A549 (cell line): ENCODE measurements around the gene IGF2BP1. TPM values are rescaled to one million over a fixed set of nuclear protein-coding genes. Genes with fewer than 3 reads are reported as not detected.
A peak's percentile ranks its signal among the peaks of the same experiment; 100 is the strongest.

Experiments used
- ATAC-seq, 2 experiments: fragments of 200-7000 bp in 1 of 2; fragments of >200 bp in 1 of 2; cut with Nextera tagmentation in 1 of 2; cut with Tn5 transposase in 1 of 2; 3 replicates each; pipeline versions ENCODE4 v1.8.0 to v1.9.1; 2018 to 2020; ENCODE audit warnings: mild to moderate bottlenecking in 1 of 2, moderate library complexity in 1 of 2
- CTCF ChIA-PET: fragments of 300-600 bp; sonication (Branson Sonifier 250); formaldehyde crosslinking; extraction: SDS; loops from one replicate; lab custom pipeline; 2021; ENCODE audit warnings: antibody characterized with exemption, inconsistent platforms; lab: Yijun Ruan, JAX
- POLR2A ChIA-PET: fragments of 350-600 bp; formaldehyde crosslinking; extraction: SDS; loops from one replicate; lab custom pipeline; 2021; ENCODE audit warnings: antibody characterized with exemption, inconsistent platforms; lab: Yijun Ruan, JAX
- DNase-seq, 2 experiments: peaks; one replicate each; pipeline versions ENCODE4 v3.0.0 to v3.0.0-alpha.2; 2011 to 2016; ENCODE audit warnings: low read depth in 1 of 2, low spot score in 1 of 2
- FAIRE-seq: peaks from 2 replicates; lab custom pipeline; 2011; peaks lifted over from hg19 to GRCh38; lab: Jason Lieb, UNC
- H3K27ac ChIP-seq, 2 experiments: fragments of >200 bp; sonication (Bioruptor Twin); formaldehyde crosslinking; 3 replicates each; pipeline ENCODE4 v1.5.1; 2016 to 2017
- H3K4me1 ChIP-seq: fragments of >200 bp; sonication (Bioruptor Twin); formaldehyde crosslinking; 3 replicates; pipeline ENCODE4 v1.6.1; 2016
- H3K4me2 ChIP-seq: fragments of >200 bp; sonication (Bioruptor Twin); formaldehyde crosslinking; 3 replicates; pipeline ENCODE4 v1.6.1; 2016
- H3K4me3 ChIP-seq: fragments of >200 bp; sonication (Bioruptor Twin); formaldehyde crosslinking; 3 replicates; pipeline ENCODE4 v1.5.1; 2016
- H3K9me3 ChIP-seq: fragments of >200 bp; sonication (Bioruptor Twin); formaldehyde crosslinking; 3 replicates; pipeline ENCODE4 v1.6.1; 2016
- BCL3 ChIP-seq: fragments of >200 bp; sonication (Bioruptor Twin); formaldehyde crosslinking; IDR thresholded peaks from 3 replicates; pipeline ENCODE4 v1.6.1; 2016
- CHD4 ChIP-seq: fragments of 200-600 bp; sonication (generic); IDR thresholded peaks from 2 replicates; pipeline ENCODE4 v1.6.1; 2016; ENCODE audit warnings: antibody characterized with exemption, mild to moderate bottlenecking, borderline replicate concordance
- CTCF ChIP-seq: fragments of >200 bp; sonication (Bioruptor Twin); formaldehyde crosslinking; IDR thresholded peaks from 3 replicates; pipeline ENCODE4 v1.5.1; 2016
- E2F6 ChIP-seq: IDR thresholded peaks from 2 replicates; pipeline ENCODE4 v1.6.1; 2012; ENCODE audit warnings: low read depth, borderline replicate concordance
- EHF ChIP-seq: fragments of 250-450 bp; sonication (Bioruptor Pico); IDR thresholded peaks from 2 replicates; pipeline ENCODE4 v1.5.0; 2020; ENCODE audit warnings: mild to moderate bottlenecking
- EHMT2 ChIP-seq: fragments of 200-600 bp; sonication (generic); IDR thresholded peaks from 2 replicates; pipeline ENCODE4 v1.6.1; 2016; ENCODE audit warnings: antibody characterized with exemption, low read depth, mild to moderate bottlenecking, moderate library complexity
- ELK1 ChIP-seq: fragments of 150-350 bp; IDR thresholded peaks from 2 replicates; pipeline ENCODE4 v1.6.1; 2014; ENCODE audit warnings: low read depth, mild to moderate bottlenecking, low read length
- ESRRA ChIP-seq: fragments of 150-350 bp; IDR thresholded peaks from 2 replicates; pipeline ENCODE4 v1.6.1; 2014; ENCODE audit warnings: mild to moderate bottlenecking, low read length, borderline replicate concordance
- FOSB ChIP-seq: fragments of 250-450 bp; sonication (Bioruptor Pico); IDR thresholded peaks from 2 replicates; pipeline ENCODE4 v1.5.0; 2020; ENCODE audit warnings: mild to moderate bottlenecking, moderate library complexity
- FOXS1 ChIP-seq: fragments of 250-450 bp; sonication (Bioruptor Pico); IDR thresholded peaks from 2 replicates; pipeline ENCODE4 v1.5.0; 2020; ENCODE audit warnings: mild to moderate bottlenecking, moderate library complexity
- GATA3 ChIP-seq: IDR thresholded peaks from 2 replicates; pipeline ENCODE4 v1.6.1; 2012; ENCODE audit warnings: borderline replicate concordance
- HEYL ChIP-seq: fragments of 250-450 bp; sonication (Bioruptor Pico); IDR thresholded peaks from 2 replicates; pipeline ENCODE4 v1.8.0; 2021; ENCODE audit warnings: mild to moderate bottlenecking, moderate library complexity
- HMGXB4 ChIP-seq: fragments of 250-450 bp; sonication (Bioruptor Pico); IDR thresholded peaks from 2 replicates; pipeline ENCODE4 v1.5.0; 2021; ENCODE audit warnings: mild to moderate bottlenecking, moderate library complexity, borderline replicate concordance
- HOXA7 ChIP-seq: fragments of 250-450 bp; sonication (Bioruptor Pico); IDR thresholded peaks from 2 replicates; pipeline ENCODE4 v1.5.0; 2020; ENCODE audit warnings: mild to moderate bottlenecking, moderate library complexity
- HOXB13 ChIP-seq: fragments of 250-450 bp; sonication (Bioruptor Pico); IDR thresholded peaks from 2 replicates; pipeline ENCODE4 v1.5.0; 2020; ENCODE audit warnings: low read depth, mild to moderate bottlenecking, moderate library complexity
- JUN ChIP-seq, 2 experiments: fragments of >200 bp; sonication (Bioruptor Twin); formaldehyde crosslinking; IDR thresholded peaks; 2 replicates in 1 of 2; 3 replicates in 1 of 2; pipeline ENCODE4 v1.6.1; 2016 to 2017
- KDM5A ChIP-seq: fragments of 200-600 bp; sonication (generic); IDR thresholded peaks from 2 replicates; pipeline ENCODE4 v1.6.1; 2016; ENCODE audit warnings: antibody characterized with exemption, mild to moderate bottlenecking
- MAFK ChIP-seq: fragments of 450-650 bp; IDR thresholded peaks from 2 replicates; pipeline ENCODE4 v1.6.1; 2014; ENCODE audit not compliant: partially characterized antibody
- MAX ChIP-seq: IDR thresholded peaks from 2 replicates; pipeline ENCODE4 v1.6.1; 2012
- MYC ChIP-seq: IDR thresholded peaks from 2 replicates; pipeline ENCODE4 v1.6.1; 2012; ENCODE audit warnings: mild to moderate bottlenecking, inconsistent platforms, low read length, improper control_type of control experiment, borderline replicate concordance
- NFE2L2 ChIP-seq: fragments of 150-350 bp; conservative IDR thresholded peaks from 2 replicates; pipeline ENCODE4 v1.6.1; 2014; ENCODE audit warnings: low read length
- NR3C1 ChIP-seq: fragments of >200 bp; sonication (Bioruptor Twin); formaldehyde crosslinking; IDR thresholded peaks from 3 replicates; pipeline ENCODE4 v1.6.1; 2017
- POLR2A ChIP-seq: IDR thresholded peaks from 2 replicates; pipeline ENCODE4 v1.6.1; 2012; ENCODE audit warnings: mild to moderate bottlenecking, low read length
- POLR2AphosphoS2 ChIP-seq: conservative IDR thresholded peaks from 2 replicates; pipeline ENCODE4 v1.6.1; 2012; ENCODE audit warnings: low read length, improper control_type of control experiment, inconsistent platforms
- REST ChIP-seq: fragments of 200-600 bp; sonication (generic); IDR thresholded peaks from 2 replicates; pipeline ENCODE4 v1.6.1; 2016; ENCODE audit warnings: antibody characterized with exemption, mild to moderate bottlenecking, moderate library complexity
- RNF2 ChIP-seq: fragments of 200-600 bp; sonication (generic); IDR thresholded peaks from 2 replicates; pipeline ENCODE4 v1.6.1; 2016; ENCODE audit warnings: low read depth, mild to moderate bottlenecking, antibody characterized with exemption, moderate library complexity, borderline replicate concordance
- SMC3 ChIP-seq: fragments of >200 bp; sonication (Bioruptor Twin); formaldehyde crosslinking; IDR thresholded peaks from 3 replicates; pipeline ENCODE4 v1.6.1; 2018; ENCODE audit warnings: inconsistent platforms
- TP53 ChIP-seq: fragments of 250-450 bp; sonication (Bioruptor Pico); IDR thresholded peaks from 2 replicates; pipeline ENCODE4 v1.5.0; 2021; ENCODE audit warnings: mild to moderate bottlenecking, moderate library complexity
- WGBS: methylation state at CpG from one replicate; pipeline ENCODE4 v1.1.6; 2017; ENCODE audit errors: missing lambda C conversion rate; 5-methylcytosine and 5-hydroxymethylcytosine counted together
- polyA minus RNA-seq: library from RNA; depleted of rRNA, polyadenylated mRNA; stranded (reverse); fragments of >200 nt; gene quantifications from 2 replicates; pipeline ENCODE4 v1.2.3, GENCODE V29; 2011; rRNA and poly(A)+ RNA removed
- polyA plus RNA-seq, 4 experiments: library from polyadenylated mRNA; depleted of rRNA in 3 of 4; stranded (reverse); fragments of >200 nt; fragmentation: RNase III in 1 of 4; extraction: RNeasy Plus Mini Kit Qiagen cat#74134 plus additional on column Dnase treatment in 1 of 4; gene quantifications; 2 replicates in 3 of 4; 3 replicates in 1 of 4; pipeline ENCODE4 v1.2.3, GENCODE V29; 2011 to 2017

The IGF2BP1 gene
- polyA plus RNA-seq (2011; rRNA removed) (26.2 and 30.1 TPM in 2 replicates), polyA plus RNA-seq (2017; fragmentation: RNase III; extraction: RNeasy Plus Mini Kit Qiagen cat#74134 plus additional on column Dnase treatment) (38.0 to 42.3 TPM (median 40.3 TPM) in 3 replicates), polyA minus RNA-seq (56.3 and 83.5 TPM in 2 replicates)
- polyA plus RNA-seq (2012; cell fraction: cytosol; rRNA removed) = 31.0 and 37.6 TPM in 2 replicates
- polyA plus RNA-seq (2012; cell fraction: nucleus; rRNA removed) = 47.7 and 67.8 TPM in 2 replicates

GRCh38 chr17:48997103-48997826 is at the start of gene IGF2BP1:
Gene IGF2BP1 (plus strand): TSS chr17:48997385. CDS start chr17:48997746, 361 bp downstream.
- peak within 1 kb of the TSS; percentile 93 to 97 for H3K27ac ChIP-seq
- under 1% methylated on average over 36 of the region's 62 CpGs for WGBS
- DNase-seq (peak; percentile 88 to 95), ATAC-seq (peak; percentile 49 to 58), FAIRE-seq (no peak)
- POLR2A ChIA-PET = interaction anchor here (0.6 to 9.1 kb wide), 21 partner anchors 9 to 319 kb away, joined by 3 to 156 read pairs (median 7); partner anchors contain the start of genes ATP5MC1, SNF8 and UBE2Z
- peak within 1 kb of the TSS; percentile 90 for H3K4me2 ChIP-seq
- CTCF ChIA-PET = interaction anchor here (0.6 to 30.3 kb wide), 20 partner anchors 15 to 324 kb away, joined by 3 to 639 read pairs (median 4); partner anchors contain the start of genes ATP5MC1, GIP and SNF8
- no peaks in the 10 kb centered on the region for H3K9me3 ChIP-seq
- H3K4me3 ChIP-seq = peak within 1 kb of the TSS; percentile 60
- H3K4me1 ChIP-seq = peaks cover 40% of the 10 kb centered on the region
- no peak for TF ChIP-seq NR3C1
- TF ChIP-seq SMC3 = peak; percentile 33; the same call in 2 of the 3 replicates
- TF ChIP-seq CTCF = no peak
- no peak for TF ChIP-seq HEYL (CRISPR knock-in tag)
- TF ChIP-seq MAX = peak; percentile 88
- TF ChIP-seq MAFK = no peak
- peak; percentile 45 for TF ChIP-seq GATA3
- no peak for TF ChIP-seq HMGXB4
- TF ChIP-seq EHMT2 = no peak
- no peak; the same call in 1 of the 3 replicates for TF ChIP-seq BCL3
- TF ChIP-seq HOXA7 (CRISPR knock-in tag) = no peak
- no peak for TF ChIP-seq REST
- peak; percentile 88; the same call in 1 of the 2 replicates for TF ChIP-seq MYC
- no peak for TF ChIP-seq CHD4
- TF ChIP-seq ESRRA = no peak
- no peak for TF ChIP-seq KDM5A
- peak; percentile 4; the same call in 1 of the 2 replicates for TF ChIP-seq POLR2A
- no peak for TF ChIP-seq FOXS1 (CRISPR knock-in tag)
- TF ChIP-seq NFE2L2 = no peak
- no peak for TF ChIP-seq RNF2
- no peak for TF ChIP-seq EHF (CRISPR knock-in tag)
- no peak for TF ChIP-seq FOSB (CRISPR knock-in tag)
- no peak for TF ChIP-seq TP53 (CRISPR knock-in tag)
- TF ChIP-seq POLR2AphosphoS2 = no peak
- TF ChIP-seq JUN (IDR thresholded peaks at IDR 0.05) = peak in 1 of 2 experiments; percentile 20; a peak in 2 of 5 replicates
- peak; percentile 17; the same call in 1 of the 2 replicates for TF ChIP-seq E2F6
- no peak for TF ChIP-seq ELK1
- TF ChIP-seq HOXB13 (CRISPR knock-in tag) = no peak
